ENCODE results near the gene METRNL. TPM values are rescaled to one million over a fixed set of nuclear protein-coding genes. Genes with fewer than 3 reads are reported as not detected.
A peak's percentile ranks its signal among the peaks of the same experiment; 100 is the strongest.
"Not testable (repeated sequence)": the region's sequence is repeated elsewhere in the genome, so short reads cannot be mapped to it uniquely, and the experiment has no call there.

METRNL gene
- polyA plus RNA-seq (2013, experiment 1 of 2; ENCODE audit: insufficient read length), result 56.1 TPM
- 58.3 TPM for polyA plus RNA-seq (2013, experiment 2 of 2; ENCODE audit: insufficient read length)

DNA sequence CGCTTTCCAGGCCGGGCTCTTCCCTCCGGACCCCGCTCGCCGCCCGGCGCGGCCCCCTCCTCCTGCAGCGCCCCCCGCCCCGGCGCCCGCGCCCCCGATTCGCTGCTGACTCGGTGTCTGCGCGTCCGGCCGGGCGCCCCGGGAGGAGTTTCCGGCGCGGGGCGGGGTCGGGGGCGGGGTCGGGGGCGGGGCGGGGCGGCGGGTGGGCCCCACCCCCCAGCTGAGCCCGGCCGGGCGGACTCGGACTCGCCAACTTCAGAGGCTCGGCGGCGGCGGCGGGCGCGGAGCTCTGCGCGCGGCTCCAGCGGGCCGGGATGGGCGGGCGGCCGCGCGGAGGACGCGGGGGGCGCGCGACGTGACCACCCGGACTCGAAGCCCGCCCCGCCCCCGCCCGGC lies at the start of gene METRNL:
Gene METRNL (plus strand): TSS at position 258 of the 396 bp plus-strand sequence. CDS start 207 bp downstream, outside the sequence.
- DNase-seq, result peak; percentile 80

DNA sequence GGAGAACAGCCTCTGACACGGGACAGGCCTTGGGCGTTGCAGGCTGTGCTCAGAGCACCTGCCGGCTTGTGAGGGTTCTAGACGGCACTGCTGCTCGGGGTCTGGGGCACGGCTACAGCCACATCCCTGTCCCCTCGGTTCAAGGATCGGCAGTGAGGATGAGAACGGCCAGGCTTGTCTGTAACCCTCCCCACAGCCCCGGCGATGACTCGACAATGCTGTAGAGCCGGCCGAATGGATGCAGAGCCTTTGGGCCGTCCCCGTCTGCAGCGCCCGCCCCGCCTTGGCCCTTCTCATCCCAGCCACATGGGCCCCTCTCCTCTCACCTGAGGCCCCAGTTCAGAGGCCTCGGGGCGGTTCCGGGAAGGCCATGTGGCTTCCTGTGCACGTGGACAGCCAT lies 49.0 kb upstream of the METRNL start:
- no peak for DNase-seq

GRCh38 chr17:83031321-83031945 lies 48.0 kb upstream of the METRNL start:
- no peak for DNase-seq

DNA sequence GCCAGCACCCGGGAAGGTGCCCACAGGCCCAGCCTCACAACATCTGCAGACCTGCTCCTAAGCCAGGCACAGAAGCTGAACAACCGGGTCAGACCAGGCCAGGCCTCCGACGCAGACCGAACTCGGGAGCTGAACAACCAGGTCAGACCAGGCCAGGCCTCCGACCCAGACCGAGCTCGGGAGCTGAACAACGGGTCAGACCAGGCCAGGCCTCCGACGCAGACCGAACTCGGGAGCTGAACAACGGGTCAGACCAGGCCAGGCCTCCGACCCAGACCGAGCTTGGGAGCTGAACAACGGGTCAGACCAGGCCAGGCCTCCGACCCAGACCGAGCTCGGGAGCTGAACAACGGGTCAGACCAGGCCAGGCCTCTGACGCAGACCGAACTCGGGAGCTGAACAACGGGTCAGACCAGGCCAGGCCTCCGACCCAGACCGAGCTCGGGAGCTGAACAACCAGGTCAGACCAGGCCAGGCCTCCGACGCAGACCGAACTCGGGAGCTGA lies 47.4 kb upstream of the METRNL start:
- DNase-seq, result not testable (repeated sequence)

DNA sequence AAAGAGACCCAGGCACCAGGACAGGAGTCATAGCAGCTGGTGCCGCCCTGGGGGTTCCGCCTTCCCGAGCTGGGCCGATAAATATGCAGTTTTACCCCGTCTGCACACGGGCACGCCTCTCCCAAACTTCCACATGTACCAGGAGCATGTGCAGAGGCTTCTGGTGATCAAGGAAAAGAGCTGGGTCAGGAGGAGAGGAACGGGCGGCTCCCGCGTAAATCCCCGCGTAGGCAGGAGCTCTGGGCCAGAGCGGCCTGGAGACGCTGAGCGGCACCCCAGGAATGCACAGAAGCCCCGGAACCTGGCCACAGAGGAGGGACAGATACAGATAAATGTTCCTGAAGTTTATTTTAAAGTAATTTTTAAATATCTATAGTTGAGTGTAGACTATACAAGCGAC lies 46.6 kb upstream of the METRNL start:
- no peak for DNase-seq

DNA sequence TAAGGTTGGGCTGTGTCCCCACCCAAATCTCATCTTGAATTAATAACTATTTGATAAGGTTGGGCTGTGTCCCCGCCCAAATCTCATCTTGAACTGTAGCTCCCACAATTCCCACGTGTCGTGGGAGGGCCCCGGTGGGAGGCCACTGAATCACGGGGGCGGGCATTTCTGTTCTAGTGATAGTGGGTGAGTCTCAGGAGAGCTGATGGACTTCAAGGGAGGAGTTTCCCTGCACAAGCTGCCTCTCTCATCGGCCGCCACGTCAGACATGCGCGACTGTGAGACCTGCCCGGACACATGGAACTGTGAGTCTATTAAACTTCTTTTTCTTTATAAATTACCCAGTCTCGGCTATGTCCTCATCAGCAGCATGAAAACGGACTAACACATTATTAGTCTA lies 44.9 kb upstream of the METRNL start:
- no peak for DNase-seq

- DNase-seq, result no peak
Observed at GRCh38 chr17:83035722-83036121, 43.7 kb upstream of the METRNL start.

DNA sequence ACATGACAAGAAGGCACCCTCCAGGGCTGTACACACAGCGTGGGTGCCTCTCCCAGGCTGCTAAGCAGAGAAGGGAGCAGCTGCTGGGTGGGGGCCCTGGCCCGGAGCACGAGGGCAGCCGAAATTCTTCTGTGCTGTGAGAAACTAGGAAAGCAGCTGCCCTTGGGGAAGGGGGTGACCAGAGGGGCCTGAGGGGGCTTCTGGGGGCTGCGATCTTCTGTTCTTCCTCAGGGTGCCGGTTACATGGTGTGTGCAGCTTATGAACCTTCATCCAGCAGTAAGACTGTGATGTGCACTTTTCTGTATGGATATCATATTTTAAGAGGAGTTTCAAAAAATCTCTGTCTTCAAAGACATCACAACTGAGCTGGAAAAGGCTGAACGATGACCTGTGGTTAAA lies 43.2 kb upstream of the METRNL start:
- no peak for DNase-seq

DNA sequence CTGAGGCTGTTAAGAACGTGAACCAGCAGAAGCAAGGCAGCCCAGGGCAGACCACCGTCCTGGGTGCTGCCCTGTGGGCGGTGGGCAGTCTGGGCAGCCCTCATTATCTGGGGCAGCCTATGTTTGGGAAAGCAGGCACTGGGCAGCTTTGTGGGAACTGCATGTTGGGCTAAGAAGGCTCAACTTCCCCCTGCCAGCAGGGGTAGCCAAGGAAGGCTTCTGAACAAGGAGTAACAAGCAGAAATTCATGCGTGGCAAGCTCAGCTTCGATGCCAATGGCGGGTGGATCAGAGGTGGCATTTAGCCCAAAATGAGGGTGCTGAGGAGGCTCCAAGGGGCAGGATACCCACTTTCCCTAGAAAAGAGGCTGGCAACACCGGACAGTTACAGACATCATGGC lies 42.7 kb upstream of the METRNL start:
- no peak for DNase-seq

DNA sequence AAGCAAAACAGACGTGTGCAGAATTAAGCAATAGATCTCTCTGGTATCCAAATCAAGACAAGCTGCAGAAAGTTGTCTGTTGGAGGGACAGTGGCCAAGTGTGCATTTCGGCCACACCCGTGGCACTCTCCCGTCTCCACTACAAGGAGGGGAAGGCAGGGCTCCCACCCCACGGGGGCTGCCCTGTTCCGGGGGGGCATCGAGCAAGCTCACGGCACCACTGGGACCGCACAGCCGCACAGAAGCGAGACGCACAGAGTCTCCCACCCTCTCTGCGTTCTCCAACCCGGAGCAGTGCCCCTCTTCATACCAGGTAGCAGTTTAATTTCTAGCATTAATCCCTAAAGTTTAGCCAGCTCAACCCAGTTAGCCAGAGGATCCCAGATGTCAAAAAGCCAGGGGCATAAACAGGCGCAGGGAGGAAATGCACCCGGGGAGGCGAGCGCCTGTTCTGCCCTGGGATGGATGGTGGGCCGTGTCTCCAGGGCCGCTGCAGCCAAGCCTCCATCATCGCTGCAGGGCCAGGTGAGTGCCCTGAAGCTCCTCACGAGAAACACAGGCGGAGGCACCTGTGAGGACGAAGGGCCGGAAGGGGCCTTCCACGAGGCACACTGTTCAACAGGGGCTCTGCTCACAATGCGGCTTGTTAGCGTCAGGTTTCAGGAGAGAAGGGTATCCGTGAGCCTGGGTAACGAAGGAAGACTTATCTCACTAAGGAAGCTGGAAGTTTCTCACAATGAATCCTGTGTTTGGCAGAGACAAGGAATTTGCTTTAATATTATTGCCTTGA lies 42.1 kb upstream of the METRNL start:
- DNase-seq, result no peak

GRCh38 chr17:83037874-83038165 lies 41.6 kb upstream of the METRNL start:
- no peak for DNase-seq

GRCh38 chr17:83038983-83039382 lies 40.4 kb upstream of the METRNL start:
- not testable (repeated sequence) for DNase-seq

GRCh38 chr17:83041305-83041704 lies 38.1 kb upstream of the METRNL start:
- no peak for DNase-seq

DNA sequence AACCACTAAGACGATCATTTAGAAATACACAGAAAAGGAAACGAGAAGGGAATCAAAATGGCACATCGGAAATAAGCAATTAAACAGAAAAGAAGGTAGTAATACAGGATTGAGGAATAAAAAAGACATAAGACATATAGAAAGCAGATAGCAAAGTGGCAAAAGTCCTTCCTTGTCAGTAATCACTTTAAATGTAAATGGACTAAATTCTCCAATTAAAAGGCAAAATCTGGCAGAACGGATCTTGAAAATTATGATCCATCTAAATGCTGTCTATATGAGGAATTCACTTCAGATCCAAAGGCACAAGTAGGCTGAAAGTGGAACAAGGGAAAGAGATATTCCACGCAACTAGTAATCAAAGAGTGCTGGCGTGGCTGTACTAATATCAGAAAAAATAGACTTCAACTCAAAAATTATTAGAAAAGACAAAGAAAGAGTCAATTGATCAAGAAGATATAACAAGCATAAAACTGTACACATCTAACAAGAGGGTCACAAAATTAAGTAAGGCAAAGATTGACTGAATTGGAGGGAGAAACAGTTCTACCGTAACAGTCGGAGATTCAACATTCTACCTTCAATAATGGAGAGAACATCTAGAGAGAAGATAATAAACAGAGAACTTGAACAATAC lies 36.8 kb upstream of the METRNL start:
- no peak for DNase-seq

- DNase-seq, result not testable (repeated sequence)
Observed at GRCh38 chr17:83044479-83044878, 34.9 kb upstream of the METRNL start.

DNA sequence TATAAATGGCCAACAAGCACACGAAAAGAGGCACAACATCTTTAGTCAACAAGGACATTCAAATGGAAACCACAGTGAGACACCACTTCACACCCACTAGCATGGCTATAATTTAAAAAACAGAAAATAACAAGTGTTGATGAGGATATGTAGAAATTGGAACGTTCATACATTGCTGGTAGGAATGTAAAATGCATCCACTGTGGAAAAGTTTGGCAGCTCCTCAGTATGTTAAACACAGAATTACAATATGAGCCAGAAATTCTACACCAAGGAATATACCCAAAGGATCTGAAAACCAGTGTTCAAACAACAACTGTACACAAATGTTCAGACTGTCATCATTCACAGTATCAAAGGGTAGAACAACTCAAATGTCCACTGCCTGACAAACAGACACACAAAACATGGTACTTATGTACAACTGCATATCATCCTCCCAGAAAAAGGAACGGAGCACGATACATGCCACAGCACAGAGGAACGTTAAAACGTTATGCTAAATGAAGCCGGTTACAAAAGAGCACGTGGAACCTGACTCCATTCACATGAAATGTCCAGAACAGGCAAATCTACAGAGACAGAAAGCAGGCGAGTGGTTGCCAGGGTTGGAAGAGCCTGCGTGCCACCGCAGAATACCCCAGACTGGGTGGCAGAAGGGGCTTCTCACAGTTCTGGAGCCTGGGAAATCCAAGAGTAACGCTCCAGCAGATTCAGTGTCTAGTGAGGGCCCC lies 32.8 kb upstream of the METRNL start:
- no peak for DNase-seq

GRCh38 chr17:83047182-83047478 lies 32.3 kb upstream of the METRNL start:
- no peak for DNase-seq

DNA sequence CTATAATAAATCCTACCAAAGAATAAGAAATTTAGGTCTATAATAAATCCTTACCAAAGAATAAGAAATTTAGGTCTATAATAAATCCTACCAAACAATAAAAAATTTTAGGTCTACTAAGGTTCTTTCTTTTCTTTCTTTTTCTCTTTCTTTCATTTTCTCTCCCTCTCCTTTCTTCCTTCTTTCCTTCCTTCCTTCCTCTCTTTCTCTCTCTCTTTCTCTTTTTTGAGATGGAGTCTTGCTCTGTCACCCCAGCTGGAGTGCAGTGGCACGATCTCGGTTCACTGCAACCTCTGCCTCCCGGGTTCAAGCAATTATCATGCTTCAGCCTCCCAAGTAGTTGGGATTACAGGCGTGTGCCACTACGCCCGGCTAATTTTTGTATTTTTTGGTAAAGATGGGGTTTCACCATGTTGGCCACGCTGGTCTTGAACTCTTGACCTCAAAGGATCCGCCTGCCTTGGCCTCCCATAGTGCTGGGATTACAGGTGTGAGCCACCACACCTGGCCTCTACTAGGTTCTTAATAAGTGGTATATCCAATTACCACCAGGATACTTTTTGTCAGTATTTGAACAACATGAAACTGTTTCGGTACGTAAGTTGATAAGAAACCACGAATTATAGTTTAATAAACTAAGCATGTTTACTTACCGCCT lies 31.5 kb upstream of the METRNL start:
- not testable (repeated sequence) for DNase-seq

DNA sequence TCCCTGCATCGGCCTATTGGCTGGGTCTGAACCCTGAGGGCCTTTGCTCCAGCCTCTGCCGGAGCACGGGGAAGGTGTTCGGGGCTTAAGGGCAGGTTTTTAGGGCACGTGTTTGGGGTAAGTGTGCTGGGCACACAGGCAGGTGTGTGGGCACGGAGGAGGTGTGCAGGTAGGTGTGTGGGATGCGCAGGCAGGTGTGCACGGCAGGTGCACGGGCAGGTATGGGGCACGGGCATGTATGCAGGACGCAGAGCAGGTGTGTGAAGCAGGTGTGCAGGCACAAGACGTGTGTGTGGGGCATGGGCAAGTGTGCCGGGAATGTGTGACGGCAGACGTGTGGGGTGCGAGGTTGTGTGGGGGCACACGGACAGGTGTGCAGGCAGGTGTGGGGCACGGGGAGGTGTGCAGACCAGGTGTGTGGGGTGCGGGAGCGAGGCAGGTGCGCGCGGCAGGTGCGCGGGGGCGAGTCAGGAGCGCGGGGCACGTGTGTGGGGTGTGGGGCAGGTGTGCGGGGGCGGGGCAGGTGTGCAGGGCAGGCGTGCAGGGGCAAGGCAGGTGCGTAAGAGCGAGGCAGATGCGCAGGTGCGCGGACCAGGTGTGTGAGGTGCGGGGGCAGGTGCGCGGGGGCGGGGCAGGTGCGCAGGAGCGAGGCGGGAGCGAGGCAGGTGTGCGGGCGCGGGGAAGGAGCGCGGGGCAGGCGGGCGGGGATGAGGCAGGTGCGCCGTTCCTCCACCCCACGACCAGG lies 28.6 kb upstream of the METRNL start:
- no peak for DNase-seq

DNA sequence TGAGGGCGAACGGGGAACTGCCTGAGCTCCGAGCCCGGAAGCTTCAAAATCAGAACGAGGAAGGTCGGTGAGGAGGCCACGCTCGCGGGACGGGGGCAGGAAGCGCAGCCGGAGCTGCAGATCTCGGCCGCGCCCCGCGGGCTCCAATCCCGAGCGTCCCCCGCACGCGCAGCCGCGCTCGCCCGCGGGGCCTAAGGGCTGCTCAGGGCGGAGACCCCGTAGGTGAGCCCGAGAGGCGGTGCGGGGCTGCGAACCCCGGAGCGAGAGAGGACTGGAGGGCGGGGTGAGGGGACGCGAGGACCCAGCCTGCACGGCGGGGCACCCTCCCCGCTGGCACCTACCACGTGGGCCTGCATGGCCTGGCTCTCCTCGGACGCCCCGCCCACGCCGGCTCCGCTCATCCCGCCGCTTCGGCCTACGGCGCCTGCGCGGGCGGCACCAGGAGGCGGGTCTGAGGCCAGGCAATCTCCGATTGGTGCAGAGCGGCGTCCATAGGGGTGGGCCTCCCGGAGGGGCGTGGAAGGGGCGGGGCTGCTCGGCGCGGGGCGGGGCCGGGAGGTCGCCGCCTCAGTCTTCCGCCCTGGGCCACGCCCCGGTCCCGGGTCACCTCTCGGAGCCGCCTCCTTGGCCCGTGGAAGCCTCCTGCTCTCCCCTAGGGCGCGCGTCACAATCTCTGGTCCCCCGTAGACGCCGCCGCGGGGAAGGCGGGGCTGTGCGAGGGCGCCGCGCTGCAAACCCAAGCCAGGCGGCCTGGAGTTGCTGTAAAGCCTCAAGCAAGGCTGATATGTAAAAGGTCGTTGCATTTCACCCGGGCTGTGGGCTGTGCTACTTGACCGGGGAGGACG lies 27.8 kb upstream of the METRNL start:
- DNase-seq, result peak; percentile 97

DNA sequence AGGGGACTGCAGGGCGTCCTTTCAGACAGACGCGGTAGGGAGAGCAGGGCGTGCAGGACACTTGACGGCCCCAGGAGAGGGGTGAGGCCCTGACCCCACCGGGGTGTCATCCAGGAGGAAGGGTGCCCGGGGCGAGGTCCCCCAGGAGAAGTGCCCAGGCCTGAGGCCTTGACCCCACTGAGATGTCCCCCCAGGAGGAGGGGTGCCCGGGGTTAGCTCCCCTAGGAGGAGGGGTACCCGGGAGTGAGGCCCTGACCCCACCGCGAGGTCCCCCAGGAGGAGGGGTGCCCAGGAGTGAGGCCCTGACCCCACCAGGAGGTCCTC lies 27.2 kb upstream of the METRNL start:
- DNase-seq, result no peak

Measured in fibroblast of skin of abdomen (primary cell).